NCI-H2196 treated with DMSO at 0.1 percent for 48 hours (cell line): ENCODE results near the gene TSPAN14.

Experiments
- DNase-seq: peaks from one replicate; lab custom pipeline; 2025; ENCODE audit not compliant: unreplicated experiment; lab: John Stamatoyannopoulos, UW

TSPAN14 gene

DNA sequence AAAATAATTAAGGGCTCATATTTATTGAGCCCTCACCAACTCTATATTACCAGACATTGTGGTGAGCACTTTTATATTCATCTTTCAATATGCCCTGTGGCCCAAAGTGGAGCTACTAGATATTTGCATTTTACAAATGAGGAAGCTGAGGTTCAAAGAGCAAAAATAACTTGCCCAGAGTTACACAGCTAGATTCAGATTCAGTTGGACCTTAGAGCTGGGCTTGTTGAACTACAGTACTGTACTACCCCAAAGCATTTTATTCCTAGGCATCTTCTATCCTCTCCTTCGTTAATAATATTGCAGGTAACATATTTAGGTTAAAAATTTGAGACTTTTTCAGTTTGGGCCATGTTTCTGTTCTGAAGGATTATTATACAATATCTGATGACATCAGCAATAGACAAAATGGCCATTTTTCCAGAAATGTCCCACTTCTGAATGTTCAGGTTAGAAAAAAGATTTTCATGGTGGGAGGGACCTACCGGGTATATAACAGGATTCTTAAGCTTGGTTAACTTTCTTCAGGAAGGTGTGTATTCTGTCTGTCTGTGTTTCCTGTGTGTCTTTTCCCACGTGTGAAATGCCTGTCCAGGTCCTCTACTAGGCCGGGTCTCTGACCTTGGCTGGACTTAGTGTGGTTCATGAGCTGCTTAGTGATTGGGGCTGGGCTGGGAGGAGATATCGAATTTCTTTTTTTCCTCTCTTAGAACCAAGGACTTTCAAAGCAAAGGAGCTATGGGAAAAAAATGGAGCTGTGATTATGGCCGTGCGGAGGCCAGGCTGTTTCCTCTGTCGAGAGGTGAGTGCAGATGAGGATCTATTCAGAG is 32.2 kb upstream of the TSPAN14 start:
- DNase-seq = no peak

DNA sequence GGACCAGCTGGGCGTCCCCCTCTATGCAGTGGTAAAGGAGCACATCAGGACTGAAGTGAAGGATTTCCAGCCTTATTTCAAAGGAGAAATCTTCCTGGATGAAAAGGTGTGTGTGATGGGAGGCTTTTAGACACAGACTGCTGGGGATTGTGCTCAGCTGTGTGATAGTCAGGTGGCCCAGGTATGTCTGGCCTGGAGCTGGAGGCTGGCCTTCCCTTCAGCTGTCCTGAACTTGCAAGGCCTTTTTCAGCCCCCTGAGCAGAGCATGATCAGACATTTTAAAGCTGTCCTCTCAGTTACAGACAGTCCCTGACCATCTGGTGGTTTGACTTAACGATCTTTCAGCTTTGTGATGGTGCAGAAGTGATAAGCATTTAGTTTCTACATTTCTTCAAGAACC is 28.2 kb upstream of the TSPAN14 start:
- no peak for DNase-seq

GRCh38 chr10:80427541-80427940 is 26.6 kb upstream of the TSPAN14 start:
- no peak for DNase-seq

DNA sequence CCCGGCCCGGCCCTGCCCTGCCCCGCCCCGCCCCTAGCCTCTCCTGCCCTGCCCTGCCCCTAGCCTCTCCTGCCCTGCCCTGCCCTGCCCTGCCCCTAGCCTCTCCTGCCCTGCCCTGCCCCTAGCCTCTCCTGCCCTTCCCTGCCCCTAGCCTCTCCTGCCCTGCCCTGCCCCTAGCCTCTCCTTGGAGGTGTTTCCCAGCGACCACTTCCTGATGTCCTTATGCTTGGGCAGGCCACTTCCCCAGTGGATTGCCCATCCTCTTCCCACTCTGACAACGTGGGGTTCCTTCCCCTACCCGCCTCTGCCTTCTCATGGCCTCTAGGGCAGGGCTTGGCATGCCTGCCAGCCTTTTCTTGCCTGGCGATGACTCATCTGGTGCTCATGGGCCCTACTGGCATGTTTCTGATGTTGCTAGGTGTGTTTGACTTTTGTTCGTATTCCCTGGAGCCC is 24.6 kb upstream of the TSPAN14 start:
- no peak for DNase-seq

DNA sequence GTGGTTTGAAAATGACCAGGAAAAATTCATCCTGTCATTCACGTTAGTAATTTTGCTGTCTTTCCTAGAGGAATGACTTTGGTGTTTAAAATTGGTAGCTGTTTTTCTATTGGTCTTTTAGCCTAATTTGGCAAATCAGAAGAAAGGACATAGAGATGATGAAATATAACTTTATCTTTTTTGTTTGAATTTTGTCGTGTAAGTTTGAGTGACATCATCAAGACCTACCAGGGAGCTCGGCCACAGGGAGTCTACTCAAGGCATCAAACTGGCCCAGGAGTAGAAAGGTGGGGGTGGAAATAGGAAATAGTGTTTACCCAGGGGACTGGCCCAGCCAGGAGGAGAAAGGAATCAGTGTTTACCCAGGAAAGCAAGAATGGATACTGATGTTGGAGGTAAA is 21.0 kb upstream of the TSPAN14 start:
- no peak for DNase-seq

DNA sequence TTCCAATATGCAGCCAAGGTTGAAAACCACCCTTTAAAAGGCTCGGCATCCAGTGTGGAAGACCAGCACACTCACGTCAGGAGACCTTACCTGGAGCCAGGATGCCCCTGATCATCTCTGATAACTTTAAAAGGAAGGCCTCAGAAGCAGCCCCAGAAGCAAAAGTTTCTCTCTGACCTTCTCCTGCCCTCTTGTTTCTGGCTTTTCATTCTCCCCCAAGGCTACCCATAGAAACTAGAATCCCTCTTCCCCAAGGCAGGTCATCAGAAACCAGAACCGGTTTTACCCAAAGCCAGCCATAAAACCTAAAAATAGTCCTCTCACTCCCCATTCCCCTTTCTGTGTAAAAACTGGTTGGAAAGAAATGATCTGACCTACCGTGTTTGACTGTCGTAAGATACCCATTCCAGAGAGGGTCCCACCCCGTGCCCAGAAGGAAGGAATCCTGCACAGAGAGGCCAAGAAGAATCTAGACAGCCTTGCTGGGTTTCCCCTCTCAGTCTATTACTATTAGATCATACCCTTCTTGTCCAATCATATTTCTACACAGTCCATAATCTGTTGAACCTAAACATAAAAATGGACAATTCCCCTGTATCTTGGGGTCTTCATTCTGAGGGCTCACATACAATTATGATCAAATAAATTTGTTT is 17.5 kb upstream of the TSPAN14 start:
- no peak for DNase-seq

DNA sequence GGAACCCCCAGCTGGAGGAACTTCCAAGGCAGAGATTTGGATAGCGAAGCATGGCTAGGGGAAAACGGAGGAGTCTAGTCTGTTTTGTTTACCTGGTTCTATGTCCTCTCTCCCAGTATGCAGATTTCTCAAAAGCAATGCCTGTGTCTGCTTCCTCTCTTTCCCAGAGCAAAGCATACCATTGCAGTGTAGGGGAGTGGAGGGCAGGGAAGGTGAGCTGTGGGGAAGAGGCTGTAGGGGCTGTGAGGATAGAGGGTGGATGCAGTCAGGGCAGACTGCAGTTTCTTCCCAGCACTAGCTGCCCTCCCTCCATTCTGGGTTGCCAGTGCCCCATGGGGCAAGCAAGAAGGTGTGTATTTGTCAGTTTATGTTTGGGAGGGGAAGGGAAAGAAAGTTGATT is 16.9 kb upstream of the TSPAN14 start:
- DNase-seq = no peak

DNA sequence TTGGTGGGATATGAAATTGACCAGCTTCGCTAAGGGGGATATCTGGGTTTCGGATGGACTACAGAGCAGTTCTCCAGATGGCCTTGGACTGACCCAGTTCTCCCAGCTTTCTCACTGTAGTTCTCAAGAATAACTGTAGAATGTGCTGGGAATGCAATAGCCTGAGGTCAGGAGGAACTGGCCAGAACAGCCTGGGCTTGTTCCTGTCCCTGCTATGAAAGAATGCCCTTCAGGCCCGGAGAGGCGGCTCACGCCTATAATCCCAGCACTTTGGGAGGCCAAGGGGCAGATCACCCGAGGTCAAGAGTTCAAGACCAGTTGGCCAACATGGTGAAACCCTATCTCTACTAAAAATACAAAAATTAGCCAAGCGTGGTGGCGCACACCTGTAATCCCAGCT is 12.3 kb upstream of the TSPAN14 start:
- DNase-seq = no peak

- no peak for DNase-seq
These were observed 11.2 kb upstream of the TSPAN14 start for GRCh38 chr10:80442879-80443278.

DNA sequence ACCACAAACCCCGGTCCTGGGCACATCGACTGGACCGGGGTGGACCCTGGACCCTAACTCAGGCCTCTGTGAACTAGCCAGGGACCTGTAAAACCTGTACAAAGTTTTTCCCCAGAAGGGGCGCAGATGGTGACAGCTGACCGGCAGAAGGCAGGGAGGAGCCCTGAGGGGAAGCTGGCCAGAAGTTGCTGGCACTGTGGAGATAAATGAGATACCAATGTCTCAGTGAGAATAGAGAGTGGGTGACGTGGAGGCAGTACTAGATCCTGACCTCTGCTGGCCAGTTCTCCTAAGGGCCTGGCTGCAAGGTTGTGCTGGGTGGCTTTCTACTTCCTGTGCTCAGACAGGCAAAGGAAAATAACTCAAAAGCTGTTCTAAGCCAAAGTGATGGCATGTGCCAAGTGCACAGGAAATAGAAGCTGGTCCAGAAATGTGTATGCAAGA is 10.6 kb upstream of the TSPAN14 start:
- DNase-seq = no peak

DNA sequence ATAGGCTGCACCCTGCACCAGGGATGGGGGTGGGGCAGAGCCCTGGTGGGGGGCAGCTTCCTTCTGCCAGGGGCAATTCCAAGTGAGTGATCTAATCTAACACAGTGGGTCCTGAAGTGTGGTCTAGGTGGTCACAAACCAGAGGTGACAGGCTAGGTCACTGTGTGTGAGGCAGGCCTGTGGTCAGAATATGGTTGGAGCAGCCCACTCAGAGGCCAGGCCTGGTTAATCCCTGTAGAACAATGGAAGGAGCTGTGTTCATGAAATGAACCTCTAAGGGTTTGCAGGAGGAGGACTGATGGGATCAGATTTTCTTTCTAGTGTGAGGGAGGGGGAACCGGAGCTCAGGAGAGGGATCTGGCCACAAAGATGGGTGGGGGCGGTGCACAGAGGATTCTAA is 10.0 kb upstream of the TSPAN14 start:
- DNase-seq = no peak

DNA sequence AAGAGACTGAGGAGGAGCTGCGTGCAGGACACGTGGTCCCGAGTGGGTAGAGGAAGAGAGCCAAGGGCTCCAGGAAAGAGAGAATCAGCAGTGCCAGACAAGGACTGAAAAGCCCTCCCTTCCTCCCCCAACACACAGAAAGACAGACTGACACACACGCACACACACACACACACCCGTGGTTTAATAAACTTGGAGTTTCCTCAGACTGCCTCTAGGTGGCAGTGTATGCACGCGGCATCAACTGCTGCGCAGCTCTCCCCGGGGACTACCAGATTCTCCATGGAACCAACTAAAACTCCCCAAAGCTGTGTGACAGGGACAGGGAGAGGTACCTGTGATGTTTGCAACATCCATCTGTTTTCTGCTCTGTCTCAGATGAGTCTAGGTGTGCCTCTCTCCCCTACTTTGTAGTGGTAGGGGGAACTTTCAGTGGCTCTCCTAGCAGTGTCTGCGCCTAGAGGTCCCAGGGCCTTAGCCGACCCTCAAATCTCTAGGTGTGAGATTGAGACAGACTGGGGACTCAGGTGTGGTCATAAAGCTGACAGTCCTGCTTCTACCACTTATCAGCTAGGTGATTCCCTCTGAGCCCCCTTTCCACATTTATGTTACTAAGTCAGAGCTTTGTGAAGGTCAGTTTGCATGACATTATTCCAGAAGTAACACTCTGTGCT is 9.3 kb upstream of the TSPAN14 start:
- DNase-seq = no peak

DNA sequence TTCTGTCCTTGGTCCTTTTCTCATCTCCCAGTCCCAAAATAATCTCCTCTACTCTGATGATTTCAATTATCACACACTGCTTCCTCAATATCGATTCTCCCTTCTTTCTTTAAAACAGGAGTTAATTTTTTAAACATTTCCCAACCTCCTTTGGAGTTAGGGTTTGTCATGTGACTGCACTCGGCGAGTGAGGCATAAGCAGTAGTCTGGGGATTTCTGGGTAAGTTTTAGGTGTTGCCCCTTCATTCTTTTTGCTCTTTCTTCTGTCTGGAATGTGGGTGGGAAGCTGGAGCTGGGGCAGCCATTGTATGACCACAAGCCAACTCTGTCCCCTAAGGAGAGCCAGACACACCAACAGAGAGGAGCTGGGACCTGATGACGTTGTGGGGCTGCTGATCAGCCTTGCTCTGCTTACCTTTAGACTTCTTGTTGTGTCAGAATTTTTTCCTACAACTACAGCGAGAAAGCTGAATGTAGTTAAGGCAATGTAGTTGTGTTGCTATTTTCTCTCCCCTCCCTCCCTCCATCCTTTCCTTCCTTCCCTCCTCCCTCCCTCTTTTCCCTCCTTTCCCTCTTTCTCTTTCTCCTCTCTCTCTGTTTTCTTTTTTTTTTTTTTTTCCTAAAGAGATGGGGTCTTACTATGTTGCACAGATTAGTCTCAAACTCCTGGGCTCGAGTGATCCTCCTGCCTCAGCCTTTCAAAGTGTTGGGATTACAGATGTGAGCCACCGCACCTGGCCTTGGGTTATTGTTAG is 6.5 kb upstream of the TSPAN14 start:
- DNase-seq = no peak

DNA sequence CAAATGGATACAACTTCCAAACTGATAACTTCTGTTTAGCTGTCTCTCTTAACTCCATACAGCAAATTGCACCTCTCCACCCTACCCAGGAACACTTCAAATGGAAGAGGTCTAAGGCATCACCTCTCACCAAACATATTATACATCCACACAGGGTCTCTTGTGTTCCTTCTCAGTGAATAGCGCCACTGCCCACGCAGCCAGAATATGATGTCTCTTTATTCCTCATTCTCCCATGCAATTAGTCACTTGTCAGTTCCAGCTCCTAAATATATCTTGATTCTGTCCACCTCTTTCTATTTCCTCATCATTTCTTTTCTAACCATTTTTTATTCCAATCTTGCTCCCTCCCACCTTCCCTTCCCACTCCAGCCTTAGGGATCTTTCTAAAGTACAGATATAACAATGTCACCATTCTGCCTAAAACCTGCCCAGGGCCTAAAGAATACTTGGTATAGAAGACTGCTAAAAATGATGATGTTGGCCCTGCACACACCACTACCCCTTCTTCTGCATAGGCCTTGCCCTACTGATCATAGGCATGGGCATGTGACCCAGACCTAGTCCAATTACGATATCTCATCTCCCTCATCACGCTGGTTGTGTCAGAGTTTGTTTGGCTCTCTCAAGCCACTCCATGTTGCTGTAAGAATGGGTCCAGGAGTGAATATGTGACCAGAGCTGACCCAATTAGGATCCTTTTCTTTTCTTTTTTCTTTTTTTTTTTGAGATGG is 5.7 kb upstream of the TSPAN14 start:
- DNase-seq = no peak

- no peak for DNase-seq
These were observed 4.6 kb upstream of the TSPAN14 start for GRCh38 chr10:80449520-80449919.

DNA sequence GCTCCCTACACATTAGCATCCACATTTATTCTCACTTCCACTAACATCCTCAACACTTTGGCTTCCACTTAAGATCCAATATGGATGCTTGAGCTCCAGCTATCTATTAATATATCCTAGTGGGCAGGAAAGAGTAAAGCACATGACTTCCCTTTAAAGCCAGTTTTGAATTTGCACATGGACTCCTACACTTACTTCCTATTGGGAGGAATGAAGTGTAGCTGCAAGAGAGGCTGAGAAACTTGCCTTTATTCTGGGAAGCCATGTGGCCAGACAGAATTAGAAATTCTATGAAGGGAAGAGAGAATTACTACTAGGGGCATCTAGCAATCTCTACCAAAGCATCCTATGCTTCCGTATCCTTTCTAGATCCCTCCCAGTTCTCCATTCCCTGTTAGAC is 3.0 kb upstream of the TSPAN14 start:
- no peak for DNase-seq

DNA sequence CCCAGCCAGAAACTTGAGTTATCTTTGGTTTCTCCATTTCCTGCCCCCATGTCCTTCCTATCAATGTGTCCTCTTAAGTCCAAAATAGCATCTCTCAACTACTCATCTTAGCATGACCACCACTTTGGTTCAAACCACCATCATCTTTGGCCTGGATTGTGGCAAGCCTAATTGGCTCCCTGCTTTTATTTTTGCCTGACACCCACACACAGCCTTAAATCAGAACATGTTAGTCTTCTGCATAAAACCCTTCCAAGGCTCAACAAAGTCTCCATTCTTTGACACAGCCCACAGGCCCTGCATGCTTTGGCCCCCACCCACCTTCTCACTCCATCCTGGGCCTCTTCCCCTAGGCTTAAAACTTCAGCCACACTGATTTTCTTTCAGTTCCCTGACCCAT is 2.0 kb upstream of the TSPAN14 start:
- no peak for DNase-seq

GRCh38 chr10:80452640-80453039 is 1.5 kb upstream of the TSPAN14 start:
- no peak for DNase-seq

- no peak for DNase-seq
These were observed 861 bp upstream of the TSPAN14 start for GRCh38 chr10:80453056-80453841.
